Brain microvascular endothelial cell (primary cell): ENCODE measurements around the gene FOXR1.
"Not testable (repeated sequence)": the region's sequence is repeated elsewhere in the genome, so short reads cannot be mapped to it uniquely, and the experiment has no call there.

ENCODE experiments used
- DNase-seq: peaks from one replicate; pipeline ENCODE4 v3.0.0-alpha.2; 2020
- H3K27ac ChIP-seq: fragments of 250-450 bp; sonication (Bioruptor Pico); 2 replicates; pipeline ENCODE4 v1.5.1; 2020; ENCODE audit warnings: mild to moderate bottlenecking, moderate library complexity
- H3K27me3 ChIP-seq: fragments of 250-450 bp; sonication (Bioruptor Pico); replicated peaks from 2 replicates; pipeline ENCODE4 v1.5.1; 2020; ENCODE audit warnings: mild to moderate bottlenecking
- H3K36me3 ChIP-seq: fragments of 250-450 bp; sonication (Bioruptor Pico); replicated peaks from 2 replicates; pipeline ENCODE4 v1.5.1; 2020; ENCODE audit warnings: mild to moderate bottlenecking
- H3K4me3 ChIP-seq: 2 replicates; pipeline ENCODE4 v1.5.1; 2011; ENCODE audit warnings: low read depth, mild to moderate bottlenecking, control low read depth, low read length, moderate library complexity
- CTCF ChIP-seq: IDR thresholded peaks from 2 replicates; pipeline ENCODE4 v1.5.1; 2011; ENCODE audit warnings: low read depth, mild to moderate bottlenecking, moderate library complexity, low read length, control low read depth, inconsistent platforms; ENCODE audit errors: missing control alignments
- in situ Hi-C: cut with HindIII; loops from 2 replicates; pipeline ENCODE4 v1.10.0; 2017; ENCODE audit warnings: low sequenced_read_pairs, low pct_ligation_motif_present

The FOXR1 gene

GRCh38 chr11:119011476-119012053 is 40.0 kb downstream of the FOXR1 start:
- no peak overlapping the region for H3K27ac ChIP-seq
- in situ Hi-C loops, result no loop called here
- no peaks in the 10 kb centered on the region for H3K27me3 ChIP-seq
- DNase-seq, result no peak
- no peak for TF ChIP-seq CTCF
- no peak overlapping the region for H3K4me3 ChIP-seq
- H3K36me3 ChIP-seq, result peaks cover 49% of the 10 kb centered on the region

- DNase-seq, result no peak
- in situ Hi-C loops, result no loop called here
- no peak for TF ChIP-seq CTCF
- no peak overlapping the region for H3K27ac ChIP-seq
- no peak overlapping the region for H3K4me3 ChIP-seq
- H3K36me3 ChIP-seq, result peaks cover 45% of the 10 kb centered on the region
- H3K27me3 ChIP-seq, result no peaks in the 10 kb centered on the region
Measured at GRCh38 chr11:119012629-119013170, 41.1 kb downstream of the FOXR1 start.

- Histone ChIP-seq H3K4me3 (no peak overlapping the region), H3K36me3 (peaks cover 43% of the 10 kb centered on the region), H3K27ac (no peak overlapping the region), H3K27me3 (no peaks in the 10 kb centered on the region)
- no peak for DNase-seq
- no peak for TF ChIP-seq CTCF
- in situ Hi-C loops, result no loop called here
Measured at GRCh38 chr11:119014209-119014924, 42.8 kb downstream of the FOXR1 start.

- DNase-seq, result no peak
- H3K36me3 ChIP-seq, result peaks cover 43% of the 10 kb centered on the region
- in situ Hi-C loops, result no loop called here
- no peak overlapping the region for H3K27ac ChIP-seq
- no peaks in the 10 kb centered on the region for H3K27me3 ChIP-seq
- TF ChIP-seq CTCF, result peak; percentile 32
- H3K4me3 ChIP-seq, result no peak overlapping the region
Measured at GRCh38 chr11:119015054-119015611, 43.6 kb downstream of the FOXR1 start.

- DNase-seq, result no peak
- no peak overlapping the region for H3K27ac ChIP-seq
- no peak for TF ChIP-seq CTCF
- peak overlapping the region; percentile 24 for H3K4me3 ChIP-seq
- H3K27me3 ChIP-seq, result no peaks in the 10 kb centered on the region
- in situ Hi-C loops, result no loop called here
- peaks cover 42% of the 10 kb centered on the region for H3K36me3 ChIP-seq
Measured at GRCh38 chr11:119016216-119017009, 44.9 kb downstream of the FOXR1 start.

- peak overlapping the region; percentile 75 for H3K27ac ChIP-seq
- H3K27me3 ChIP-seq, DNase-seq, in situ Hi-C loops: not testable (repeated sequence)
- peaks cover 44% of the 10 kb centered on the region for H3K36me3 ChIP-seq
- H3K4me3 ChIP-seq, result peak overlapping the region; percentile 97
Measured at GRCh38 chr11:119017377-119017776, 45.8 kb downstream of the FOXR1 start.
